Measurements from ENCODE around the gene ATF5.
"Not testable (repeated sequence)": the region's sequence is repeated elsewhere in the genome, so short reads cannot be mapped to it uniquely, and the experiment has no call there.

ATF5 gene

DNA sequence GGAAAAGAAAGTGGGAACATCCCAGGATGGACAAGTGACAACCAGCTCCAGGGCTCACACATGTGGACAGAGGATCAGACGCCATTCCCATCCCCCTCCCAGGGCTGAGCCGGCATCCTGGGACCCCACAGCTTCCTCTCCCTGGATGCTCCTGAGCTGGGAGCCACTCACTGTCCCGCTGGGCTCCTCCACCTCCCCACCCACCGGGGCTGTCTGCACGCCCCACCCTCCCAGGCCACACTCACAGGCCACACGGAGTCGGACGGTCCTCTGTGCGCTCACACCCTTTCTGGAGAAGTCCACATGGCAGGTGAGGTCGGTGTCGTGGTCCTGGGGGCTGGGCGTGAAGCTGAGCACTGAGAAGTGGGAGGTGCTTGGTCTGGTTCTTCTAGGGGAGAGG, 30.9 kb downstream of the ATF5 start:
- not testable (repeated sequence) for H3K36me3 ChIP-seq (ENCODE audit: control insufficient read depth, insufficient read depth, low read length); H3K27me3 ChIP-seq (ENCODE audit: control insufficient read depth, insufficient read depth, low read length); H3K4me3 ChIP-seq (ENCODE audit: low read length); H3K9ac ChIP-seq (ENCODE audit: low read length); H3K4me1 ChIP-seq (ENCODE audit: control insufficient read depth, insufficient read depth, low read length); H3K27ac ChIP-seq (ENCODE audit: low read depth, low read length)

DNA sequence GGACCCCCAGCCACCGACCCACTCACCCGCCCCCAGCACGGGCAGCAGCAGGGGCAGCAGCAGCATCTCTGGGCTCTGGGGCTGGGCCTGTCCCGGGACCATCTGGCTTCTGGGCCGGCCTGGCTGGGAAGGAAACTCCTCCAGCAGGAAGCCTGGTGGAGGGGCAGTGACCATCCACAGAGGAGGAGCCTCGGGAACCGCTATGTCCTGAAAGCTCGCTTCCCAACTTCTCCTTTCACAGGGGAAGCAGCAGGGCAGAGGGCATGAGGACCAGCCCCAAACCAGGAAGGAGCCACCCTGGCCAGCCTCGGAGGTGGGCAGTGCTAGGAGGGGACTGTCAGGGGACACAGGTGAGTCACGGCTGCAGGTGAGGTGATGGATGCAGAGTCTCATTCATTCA, 32.0 kb downstream of the ATF5 start, which contains the start of gene SIGLEC11:
SIGLEC11 (minus strand) TSS at position 193 of the 400 bp plus-strand sequence; CDS start at position 102, 91 bp downstream.
- H3K27me3 ChIP-seq (ENCODE audit: control insufficient read depth, insufficient read depth, low read length); H3K36me3 ChIP-seq (ENCODE audit: control insufficient read depth, insufficient read depth, low read length); H3K9ac ChIP-seq (ENCODE audit: low read length); H3K4me1 ChIP-seq (ENCODE audit: control insufficient read depth, insufficient read depth, low read length); H3K27ac ChIP-seq (ENCODE audit: low read depth, low read length); H3K4me3 ChIP-seq (ENCODE audit: low read length): not testable (repeated sequence)

- peaks cover 7% of the 10 kb centered on the region for H3K27me3 ChIP-seq (ENCODE audit: control insufficient read depth, insufficient read depth, low read length)
- no peak overlapping the region for H3K9ac ChIP-seq (ENCODE audit: low read length)
- H3K27ac ChIP-seq (ENCODE audit: low read depth, low read length), result no peak overlapping the region
- no peaks in the 10 kb centered on the region for H3K4me1 ChIP-seq (ENCODE audit: control insufficient read depth, insufficient read depth, low read length)
- H3K4me3 ChIP-seq (ENCODE audit: low read length), result no peak overlapping the region
- no peaks in the 10 kb centered on the region for H3K36me3 ChIP-seq (ENCODE audit: control insufficient read depth, insufficient read depth, low read length)
Measured at GRCh38 chr19:49968279-49968922, 39.4 kb downstream of the ATF5 start.

- H3K27me3 ChIP-seq (ENCODE audit: control insufficient read depth, insufficient read depth, low read length); H3K4me1 ChIP-seq (ENCODE audit: control insufficient read depth, insufficient read depth, low read length); H3K4me3 ChIP-seq (ENCODE audit: low read length); H3K36me3 ChIP-seq (ENCODE audit: control insufficient read depth, insufficient read depth, low read length); H3K27ac ChIP-seq (ENCODE audit: low read depth, low read length); H3K9ac ChIP-seq (ENCODE audit: low read length): not testable (repeated sequence)
Measured at GRCh38 chr19:49969355-49969754, 40.4 kb downstream of the ATF5 start.

- Histone ChIP-seq H3K36me3 (ENCODE audit: control insufficient read depth, insufficient read depth, low read length) (no peaks in the 10 kb centered on the region), H3K4me3 (ENCODE audit: low read length) (no peak overlapping the region), H3K4me1 (ENCODE audit: control insufficient read depth, insufficient read depth, low read length) (no peaks in the 10 kb centered on the region), H3K27me3 (ENCODE audit: control insufficient read depth, insufficient read depth, low read length) (peaks cover 7% of the 10 kb centered on the region), H3K27ac (ENCODE audit: low read depth, low read length) (no peak overlapping the region), H3K9ac (ENCODE audit: low read length) (no peak overlapping the region)
Measured at GRCh38 chr19:49971991-49972411, 43.0 kb downstream of the ATF5 start.

DNA sequence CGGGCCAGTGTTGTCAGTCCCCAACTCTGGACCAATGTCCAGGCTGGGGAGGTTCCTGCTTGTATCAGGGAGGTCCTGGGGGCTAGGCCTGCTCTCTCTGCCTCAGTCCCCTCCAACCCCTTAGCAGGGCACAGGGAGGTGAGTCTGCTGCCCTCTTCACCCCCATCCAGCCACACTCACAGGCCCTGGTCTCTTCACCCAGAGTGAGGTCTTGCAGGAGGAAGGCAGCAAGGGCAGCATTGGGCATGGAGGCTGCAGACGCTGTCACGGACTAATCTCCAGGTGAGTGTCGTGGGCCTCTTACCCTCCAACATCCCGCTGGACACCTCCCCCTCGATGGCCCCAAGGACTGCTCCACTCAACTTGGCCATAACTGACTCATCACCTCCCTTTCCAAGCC, 43.8 kb downstream of the ATF5 start:
- Histone ChIP-seq H3K27me3 (ENCODE audit: control insufficient read depth, insufficient read depth, low read length) (peaks cover 7% of the 10 kb centered on the region), H3K4me3 (ENCODE audit: low read length) (no peak overlapping the region), H3K27ac (ENCODE audit: low read depth, low read length) (no peak overlapping the region), H3K9ac (ENCODE audit: low read length) (no peak overlapping the region), H3K4me1 (ENCODE audit: control insufficient read depth, insufficient read depth, low read length) (peaks cover 3% of the 10 kb centered on the region), H3K36me3 (ENCODE audit: control insufficient read depth, insufficient read depth, low read length) (no peaks in the 10 kb centered on the region)

DNA sequence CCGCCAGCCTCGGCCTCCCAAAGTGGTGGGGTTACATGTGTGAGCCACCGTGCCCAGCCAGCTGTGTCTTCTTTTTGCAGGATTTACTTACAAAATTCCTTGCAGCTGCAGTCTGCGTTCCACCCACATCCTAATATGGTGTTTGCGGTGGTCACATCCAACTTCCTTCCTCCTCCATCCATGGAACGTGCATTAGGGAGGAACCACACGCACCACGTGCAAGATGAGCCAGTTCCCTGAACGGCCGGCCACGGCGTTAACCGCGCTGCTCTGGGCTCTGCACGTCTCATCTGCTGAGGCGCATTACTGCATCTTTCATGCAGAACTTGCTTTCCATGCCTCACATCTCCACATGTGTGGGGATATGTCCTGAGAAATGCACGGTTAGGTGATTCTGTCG, 45.0 kb downstream of the ATF5 start:
- peaks cover under 1% of the 10 kb centered on the region for H3K27me3 ChIP-seq (ENCODE audit: control insufficient read depth, insufficient read depth, low read length)
- H3K9ac ChIP-seq (ENCODE audit: low read length), result no peak overlapping the region
- H3K27ac ChIP-seq (ENCODE audit: low read depth, low read length), result no peak overlapping the region
- H3K4me1 ChIP-seq (ENCODE audit: control insufficient read depth, insufficient read depth, low read length), result peaks cover 7% of the 10 kb centered on the region
- H3K36me3 ChIP-seq (ENCODE audit: control insufficient read depth, insufficient read depth, low read length), result no peaks in the 10 kb centered on the region
- H3K4me3 ChIP-seq (ENCODE audit: low read length), result no peak overlapping the region

DNA sequence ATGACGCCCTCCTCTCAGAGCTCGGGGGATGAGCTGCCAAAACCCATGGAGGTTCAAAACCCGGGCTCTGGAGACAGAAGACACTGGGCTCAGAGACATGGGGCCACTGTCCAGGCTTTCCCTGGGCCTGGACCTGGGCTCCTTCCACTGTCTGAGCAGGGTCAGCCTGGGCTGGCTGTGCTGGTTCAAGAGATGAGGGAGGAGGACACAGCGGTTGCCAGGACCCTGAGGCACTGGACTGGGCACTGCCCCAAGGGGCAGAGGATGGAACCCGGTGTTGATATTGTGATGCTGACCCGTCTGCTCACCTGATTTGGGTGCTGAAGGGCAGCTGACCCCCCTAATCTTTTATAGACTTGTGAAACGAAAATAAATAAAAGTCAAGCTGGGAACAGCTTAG, 46.0 kb downstream of the ATF5 start:
- Histone ChIP-seq H3K27ac (ENCODE audit: low read depth, low read length) (no peak overlapping the region), H3K27me3 (ENCODE audit: control insufficient read depth, insufficient read depth, low read length) (no peaks in the 10 kb centered on the region)

GRCh38 chr19:49976496-49976895, 47.5 kb downstream of the ATF5 start:
- Histone ChIP-seq H3K36me3 (ENCODE audit: control insufficient read depth, insufficient read depth, low read length) (no peaks in the 10 kb centered on the region), H3K27me3 (ENCODE audit: control insufficient read depth, insufficient read depth, low read length) (no peaks in the 10 kb centered on the region), H3K9ac (ENCODE audit: low read length) (no peak overlapping the region), H3K4me1 (ENCODE audit: control insufficient read depth, insufficient read depth, low read length) (peaks cover 7% of the 10 kb centered on the region), H3K27ac (ENCODE audit: low read depth, low read length) (no peak overlapping the region), H3K4me3 (ENCODE audit: low read length) (no peak overlapping the region)

More for the DNA sequence above, 46.0 kb downstream of the ATF5 start:
- Histone ChIP-seq H3K4me1 (ENCODE audit: control insufficient read depth, insufficient read depth, low read length) (peaks cover 7% of the 10 kb centered on the region), H3K9ac (ENCODE audit: low read length) (no peak overlapping the region), H3K4me3 (ENCODE audit: low read length) (no peak overlapping the region), H3K36me3 (ENCODE audit: control insufficient read depth, insufficient read depth, low read length) (no peaks in the 10 kb centered on the region)

DNA sequence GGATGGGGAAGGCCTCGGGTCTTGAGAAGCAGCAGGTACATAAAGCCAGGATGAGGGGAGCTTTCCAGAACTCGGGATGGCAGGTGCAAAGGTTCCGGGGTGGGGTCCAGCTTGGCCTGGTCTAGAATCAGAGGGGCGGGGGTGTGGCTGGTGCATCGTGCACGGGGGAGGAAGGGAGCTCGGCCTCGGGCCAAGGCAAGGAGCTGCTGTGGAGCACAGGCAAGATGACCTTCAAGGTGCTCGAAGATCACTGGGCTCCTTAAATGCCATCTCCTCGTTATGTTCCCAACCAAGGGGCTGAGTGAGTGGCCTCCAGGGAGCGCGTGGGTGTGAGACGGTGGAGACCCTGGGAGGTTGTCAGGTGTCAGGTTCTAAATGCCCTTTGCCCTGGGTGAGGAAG, 48.1 kb downstream of the ATF5 start:
- Histone ChIP-seq H3K36me3 (ENCODE audit: control insufficient read depth, insufficient read depth, low read length) (peaks cover 5% of the 10 kb centered on the region), H3K27ac (ENCODE audit: low read depth, low read length) (no peak overlapping the region)

DNA sequence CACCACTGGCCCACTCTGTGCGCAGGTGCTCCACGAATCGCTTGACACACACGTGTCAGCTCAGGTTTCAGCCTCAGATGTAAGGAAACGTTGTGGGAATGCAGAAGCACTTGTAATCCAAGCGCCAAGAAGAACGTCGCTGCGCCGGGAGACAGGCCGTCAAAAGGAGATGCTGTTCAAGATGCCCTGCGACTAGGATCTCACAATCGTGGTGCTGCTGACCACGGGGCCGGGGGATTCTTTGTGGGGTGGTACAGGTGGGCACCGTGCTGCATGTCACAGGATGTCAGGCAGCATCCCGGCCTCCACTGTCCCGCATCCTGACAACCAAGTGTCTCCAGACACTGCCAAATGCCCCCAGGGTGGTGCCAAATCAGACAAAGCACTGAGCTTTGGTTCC, 48.9 kb downstream of the ATF5 start:
- H3K27me3 ChIP-seq (ENCODE audit: control insufficient read depth, insufficient read depth, low read length), result no peaks in the 10 kb centered on the region
- no peak overlapping the region for H3K4me3 ChIP-seq (ENCODE audit: low read length)
- peaks cover 7% of the 10 kb centered on the region for H3K4me1 ChIP-seq (ENCODE audit: control insufficient read depth, insufficient read depth, low read length)
- no peak overlapping the region for H3K27ac ChIP-seq (ENCODE audit: low read depth, low read length)
- H3K9ac ChIP-seq (ENCODE audit: low read length), result no peak overlapping the region
- H3K36me3 ChIP-seq (ENCODE audit: control insufficient read depth, insufficient read depth, low read length), result peaks cover 6% of the 10 kb centered on the region

More for the DNA sequence above, 48.1 kb downstream of the ATF5 start:
- Histone ChIP-seq H3K4me1 (ENCODE audit: control insufficient read depth, insufficient read depth, low read length) (peaks cover 7% of the 10 kb centered on the region), H3K27me3 (ENCODE audit: control insufficient read depth, insufficient read depth, low read length) (no peaks in the 10 kb centered on the region), H3K9ac (ENCODE audit: low read length) (no peak overlapping the region), H3K4me3 (ENCODE audit: low read length) (no peak overlapping the region)

- no peaks in the 10 kb centered on the region for H3K27me3 ChIP-seq (ENCODE audit: control insufficient read depth, insufficient read depth, low read length)
- H3K9ac ChIP-seq (ENCODE audit: low read length), result no peak overlapping the region
- H3K36me3 ChIP-seq (ENCODE audit: control insufficient read depth, insufficient read depth, low read length), result peaks cover 6% of the 10 kb centered on the region
- no peak overlapping the region for H3K4me3 ChIP-seq (ENCODE audit: low read length)
- H3K27ac ChIP-seq (ENCODE audit: low read depth, low read length), result no peak overlapping the region
- H3K4me1 ChIP-seq (ENCODE audit: control insufficient read depth, insufficient read depth, low read length), result peaks cover 7% of the 10 kb centered on the region
Measured at GRCh38 chr19:49978324-49978723, 49.3 kb downstream of the ATF5 start.
